GM12873 (cell line): Measurements from ENCODE around the gene POLN.

Experiments
- CTCF ChIP-seq: IDR thresholded peaks from 2 replicates; pipeline ENCODE4 v1.5.1; 2012; ENCODE audit warnings: low read depth, mild to moderate bottlenecking, moderate library complexity, low read length, control low read depth; ENCODE audit not compliant: insufficient read depth; ENCODE audit errors: missing control alignments

The POLN gene

GRCh38 chr4:2083826-2084160, 158.1 kb downstream of the POLN start:
- TF ChIP-seq CTCF = no peak

DNA sequence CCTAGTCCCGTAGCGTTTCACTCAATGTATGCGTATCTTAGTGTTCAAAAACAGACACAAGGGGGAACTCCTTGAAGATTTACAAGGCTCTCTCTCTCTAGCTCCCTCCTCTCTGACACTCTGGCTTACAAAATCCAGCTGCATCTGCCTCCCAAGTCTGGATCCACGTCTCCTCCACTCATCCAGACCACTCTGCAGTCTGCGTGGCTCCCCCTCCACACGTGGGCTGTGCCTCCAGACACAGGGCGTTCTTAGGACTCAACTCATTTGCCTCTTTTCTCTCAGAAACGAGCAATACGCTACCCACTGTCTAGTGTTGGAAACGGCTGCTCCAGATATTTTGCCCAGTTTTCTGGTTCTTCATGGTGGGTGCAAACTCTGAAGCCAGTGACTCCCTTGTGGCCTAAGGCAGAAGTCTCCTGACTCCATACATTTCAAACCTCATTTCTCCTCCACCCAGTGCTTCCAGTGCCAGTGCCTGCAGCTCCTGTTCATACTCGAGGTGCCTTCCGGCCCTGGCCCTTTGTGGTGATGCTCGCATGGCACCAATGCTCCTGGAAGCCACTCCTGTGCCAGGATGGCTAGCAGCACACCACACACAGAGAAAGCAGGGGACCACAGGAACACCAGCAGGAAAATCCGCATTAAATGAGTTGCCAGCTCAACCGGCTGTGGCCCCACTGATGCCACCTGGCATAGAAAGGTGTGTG, 158.7 kb downstream of the POLN start:
- no peak for TF ChIP-seq CTCF

DNA sequence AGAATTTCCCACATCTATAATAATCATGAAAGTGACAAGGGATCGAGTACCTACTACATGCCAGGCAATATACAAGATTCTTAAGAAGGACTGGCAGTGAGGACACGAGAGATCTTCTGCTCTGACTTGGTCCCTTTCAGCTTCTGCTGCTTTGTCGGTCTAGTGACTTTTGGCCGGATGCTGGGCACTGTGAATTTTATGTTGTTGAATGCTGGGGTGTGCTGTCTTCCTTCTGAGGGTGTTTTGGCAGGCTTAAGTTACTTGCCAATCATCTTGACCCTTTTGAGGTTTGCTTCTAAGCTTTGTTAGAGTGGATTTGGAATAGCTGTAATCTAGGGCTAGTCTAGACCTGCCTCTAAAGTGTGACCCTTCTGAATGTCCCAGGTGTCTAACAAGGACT, 159.3 kb downstream of the POLN start:
- TF ChIP-seq CTCF = no peak

GRCh38 chr4:2082118-2082517, 159.8 kb downstream of the POLN start:
- no peak for TF ChIP-seq CTCF

GRCh38 chr4:2081540-2081939, 160.4 kb downstream of the POLN start:
- no peak for TF ChIP-seq CTCF

- TF ChIP-seq CTCF = no peak
Observed at GRCh38 chr4:2080429-2081300, 161.3 kb downstream of the POLN start.

DNA sequence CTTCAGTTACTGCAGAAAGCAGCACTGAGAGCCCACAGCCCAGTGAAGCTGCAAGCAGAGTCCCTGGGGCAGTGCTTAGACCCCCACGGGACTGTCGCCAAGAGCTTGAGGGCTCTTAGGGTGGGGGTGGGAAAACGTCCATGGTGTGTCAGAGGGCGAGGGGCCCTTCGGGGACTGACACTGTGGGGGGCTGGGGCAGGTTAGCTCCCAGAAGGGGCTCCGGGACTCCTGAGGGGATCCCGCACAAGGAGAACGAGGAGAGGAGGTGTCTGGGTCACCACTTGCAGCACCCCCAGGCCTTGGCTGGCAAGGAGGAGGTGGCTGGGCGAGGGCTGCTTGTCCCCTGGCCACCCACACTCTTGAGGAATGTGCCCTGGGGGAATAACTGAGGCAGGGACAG, 162.0 kb downstream of the POLN start:
- TF ChIP-seq CTCF = no peak
